HCT116 (cell line): Measurements from ENCODE around the gene RBM8A. TPM values are rescaled to one million over a fixed set of nuclear protein-coding genes. Genes with fewer than 3 reads are reported as not detected.

Experiments
- ATAC-seq: fragments of 200-7000 bp; cut with Tn5 transposase; 2 replicates; pipeline ENCODE4 v1.9.1; 2020; ENCODE audit warnings: mild to moderate bottlenecking, moderate library complexity
- Bru-seq: library from RNA; stranded (reverse); fragments of 400-500 nt; gene quantifications from one replicate; lab custom pipeline; 2021; lab: Mats Ljungman, UMichigan
- BruChase-seq, 2 experiments: library from RNA; stranded (reverse); fragments of 400-500 nt; gene quantifications; one replicate each; lab custom pipeline; 2021; lab: Mats Ljungman, UMichigan
- BruUV-seq: library from RNA; stranded (reverse); fragments of 400-500 nt; replicated peaks from 2 replicates; lab custom pipeline; 2021; lab: Mats Ljungman, UMichigan
- CTCF ChIA-PET: fragments of 300-600 bp; sonication (Branson Sonifier 250); formaldehyde crosslinking; loops from one replicate; lab custom pipeline; 2021; ENCODE audit warnings: antibody characterized with exemption; lab: Charles Lee
- POLR2A ChIA-PET: fragments of 300-600, 350-600 bp; sonication (Branson Sonifier 250); formaldehyde crosslinking; loops from one replicate; lab custom pipeline; 2021; ENCODE audit warnings: antibody characterized with exemption; lab: Charles Lee
- RAD21 ChIA-PET, 2 experiments: fragments of 300-600 bp; sonication (Branson Sonifier 250); formaldehyde crosslinking; loops; one replicate each; lab custom pipeline; 2023; ENCODE audit warnings: low total read pairs in 2 of 2; ENCODE audit not compliant: uncharacterized antibody in 2 of 2, unreplicated experiment in 2 of 2, low non-redundant PET in 1 of 2; lab: Charles Lee
- DNase-seq: peaks from one replicate; pipeline ENCODE4 v3.0.0-alpha.2; 2010; ENCODE audit warnings: low read depth, low spot score
- H2AFZ ChIP-seq: fragments of 200-600 bp; shearing (Covaris generic), sonication (generic); 2 replicates; pipeline ENCODE4 v1.6.1; 2017; ENCODE audit warnings: low read depth, mixed run types, mixed read lengths, antibody characterized with exemption, low read length; ENCODE audit not compliant: poor library complexity, severe bottlenecking
- H3K27ac ChIP-seq: 2 replicates; pipeline ENCODE4 v1.5.1; 2012; ENCODE audit warnings: low read depth, low read length
- H3K27me3 ChIP-seq: fragments of 200-600 bp; sonication (generic); 2 replicates; pipeline ENCODE4 v1.6.1; 2016; ENCODE audit warnings: mixed run types, low read length, mixed read lengths; ENCODE audit not compliant: insufficient read depth
- H3K36me3 ChIP-seq, 2 experiments: fragments of 200-500 bp in 1 of 2; fragments of 200-600 bp in 1 of 2; sonication (Bioruptor generic) in 1 of 2; sonication (generic) in 1 of 2; 2 replicates each; pipeline versions ENCODE4 v1.5.1 to v1.6.1; 2014 to 2016; ENCODE audit warnings: low read length in 2 of 2, inconsistent platforms in 1 of 2, mixed read lengths in 1 of 2, mixed run types in 1 of 2; ENCODE audit not compliant: insufficient read depth in 2 of 2, control insufficient read depth in 1 of 2
- H3K4me1 ChIP-seq, 2 experiments: fragments of 200-600 bp in 1 of 2; sonication (generic) in 1 of 2; 2 replicates each; pipeline versions ENCODE4 v1.5.1 to v1.6.1; 2012 to 2017; ENCODE audit warnings: low read length in 2 of 2, inconsistent platforms in 1 of 2, mild to moderate bottlenecking in 1 of 2, mixed read lengths in 1 of 2, mixed run types in 1 of 2, moderate library complexity in 1 of 2; ENCODE audit not compliant: insufficient read depth in 2 of 2, control insufficient read depth in 1 of 2
- H3K4me2 ChIP-seq: fragments of 200-600 bp; sonication (generic); 2 replicates; pipeline ENCODE4 v1.6.1; 2017; ENCODE audit warnings: mixed run types, low read length, mixed read lengths
- H3K4me3 ChIP-seq, 2 experiments: fragments of 200-600 bp in 1 of 2; sonication (generic) in 1 of 2; replicated peaks in 1 of 2; 2 replicates each; pipeline ENCODE4 v1.5.1; 2011 to 2016; ENCODE audit warnings: low read length in 2 of 2, control low read depth in 1 of 2, low read depth in 1 of 2, mild to moderate bottlenecking in 1 of 2, mixed read lengths in 1 of 2, mixed run types in 1 of 2
- H3K79me2 ChIP-seq: fragments of 200-600 bp; sonication (generic); 2 replicates; pipeline ENCODE4 v1.6.1; 2017; ENCODE audit warnings: mild to moderate bottlenecking, mixed run types, low read length, moderate library complexity, mixed read lengths; ENCODE audit not compliant: insufficient read depth
- H3K9ac ChIP-seq: fragments of 200-600 bp; sonication (generic); 2 replicates; pipeline ENCODE4 v1.6.1; 2016; ENCODE audit warnings: low read length, mixed read lengths
- H3K9me2 ChIP-seq: fragments of 200-600 bp; sonication (generic), shearing (Covaris generic); 2 replicates; pipeline ENCODE4 v1.6.1; 2017; ENCODE audit warnings: mixed run types, mild to moderate bottlenecking, moderate library complexity; ENCODE audit not compliant: insufficient read depth
- H3K9me3 ChIP-seq, 2 experiments: fragments of 200-500 bp in 1 of 2; fragments of 200-600 bp in 1 of 2; sonication (Bioruptor generic) in 1 of 2; sonication (generic) in 1 of 2; 2 replicates each; pipeline ENCODE4 v1.6.1; 2014 to 2017; ENCODE audit warnings: low read length in 2 of 2, mixed read lengths in 2 of 2, inconsistent platforms in 1 of 2, low read depth in 1 of 2, mild to moderate bottlenecking in 1 of 2, mixed run types in 1 of 2, moderate library complexity in 1 of 2; ENCODE audit not compliant: control insufficient read depth in 1 of 2, insufficient read depth in 1 of 2
- H4K20me1 ChIP-seq: fragments of 200-600 bp; sonication (generic), shearing (Covaris generic); 2 replicates; pipeline ENCODE4 v1.6.1; 2017; ENCODE audit warnings: mixed run types, mild to moderate bottlenecking, moderate library complexity; ENCODE audit not compliant: insufficient read depth
- CEBPB ChIP-seq: IDR thresholded peaks from 2 replicates; pipeline ENCODE4 v1.6.1; 2012; ENCODE audit warnings: low read depth
- CTCF ChIP-seq, 3 experiments: fragments of 200-600 bp in 1 of 3; sonication (generic) in 1 of 3; IDR thresholded peaks in 2 of 3; conservative IDR thresholded peaks in 1 of 3; 2 replicates each; pipeline ENCODE4 v1.5.1; 2012 to 2017; ENCODE audit warnings: low read depth in 2 of 3, low read length in 2 of 3, antibody characterized with exemption in 1 of 3, borderline replicate concordance in 1 of 3, control low read depth in 1 of 3, mild to moderate bottlenecking in 1 of 3, mixed read lengths in 1 of 3, mixed run types in 1 of 3, moderate library complexity in 1 of 3; ENCODE audit not compliant: insufficient read depth in 1 of 3
- ELF1 ChIP-seq: IDR thresholded peaks from 2 replicates; pipeline ENCODE4 v1.6.1; 2012; ENCODE audit warnings: low read depth, borderline replicate concordance
- EZH2 ChIP-seq: fragments of 200-600 bp; sonication (generic); IDR thresholded peaks from 2 replicates; pipeline ENCODE4 v1.6.1; 2017; ENCODE audit warnings: antibody characterized with exemption, mixed run types
- FOSL1 ChIP-seq: IDR thresholded peaks from 2 replicates; pipeline ENCODE4 v1.6.1; 2012; ENCODE audit warnings: low read depth
- JUND ChIP-seq: IDR thresholded peaks from 2 replicates; pipeline ENCODE4 v1.6.1; 2012
- MAX ChIP-seq: IDR thresholded peaks from 2 replicates; pipeline ENCODE4 v1.6.1; 2012
- POLR2A ChIP-seq: IDR thresholded peaks from 2 replicates; pipeline ENCODE4 v1.7.0; 2011; ENCODE audit warnings: borderline replicate concordance; ENCODE audit not compliant: insufficient read depth, insufficient read length; ENCODE audit errors: extremely low read depth
- RAD21 ChIP-seq: IDR thresholded peaks from 2 replicates; pipeline ENCODE4 v1.6.1; 2012; ENCODE audit warnings: low read depth, mild to moderate bottlenecking
- SRF ChIP-seq: IDR thresholded peaks from 2 replicates; pipeline ENCODE4 v1.6.1; 2012; ENCODE audit warnings: low read depth
- TCF7L2 ChIP-seq: IDR thresholded peaks from 2 replicates; pipeline ENCODE4 v1.7.0; 2011; ENCODE audit warnings: borderline replicate concordance, inconsistent platforms; ENCODE audit not compliant: insufficient read depth, insufficient read length; ENCODE audit errors: extremely low read depth
- YY1 ChIP-seq: IDR thresholded peaks from 2 replicates; pipeline ENCODE4 v1.6.1; 2011; ENCODE audit warnings: low read length, low read depth, moderate library complexity, mild to moderate bottlenecking; ENCODE audit not compliant: insufficient replicate concordance; ENCODE audit errors: extremely low read depth
- ZBTB33 ChIP-seq: IDR thresholded peaks from 2 replicates; pipeline ENCODE4 v1.6.1; 2011; ENCODE audit warnings: mild to moderate bottlenecking, low read length, moderate library complexity; ENCODE audit not compliant: insufficient replicate concordance; ENCODE audit errors: extremely low read depth
- intact Hi-C: fragments of 100-400 bp; cut with micrococcal nuclease; formaldehyde crosslinking; loops from 2 replicates; pipeline ENCODE4 v1.10.0; 2022
- long read RNA-seq: library from polyadenylated mRNA; unstranded; transcript quantifications from one replicate; pipeline ENCODE4 v2.0.0, GENCODE V29; 2021; ENCODE audit not compliant: unreplicated experiment
- polyA plus RNA-seq: library from polyadenylated mRNA; unstranded; fragments of >200 nt; gene quantifications from 2 replicates; pipeline ENCODE4 v1.2.1, GENCODE V29; 2012; ENCODE audit warnings: missing spikeins
- total RNA-seq: library from RNA; stranded (reverse); gene quantifications from one replicate; pipeline ENCODE4 v1.2.1, GENCODE V29; 2021; ENCODE audit not compliant: unreplicated experiment
- TF ChIP-seq, protein P1 (sequence below): IDR thresholded peaks from 2 replicates; pipeline ENCODE4 v1.6.1; 2012; ENCODE audit warnings: low read depth

The RBM8A gene
- total RNA-seq (195 TPM), Bru-seq, nascent RNA (percentile 97 among the genes with signal in this experiment), BruChase-seq, experiment 1, labeled RNA remaining after a 6-hour chase (percentile 99 among the genes with signal in this experiment), BruChase-seq, experiment 2, labeled RNA remaining after a 2-hour chase (percentile 99 among the genes with signal in this experiment)
- polyA plus RNA-seq = 234 and 261 TPM in 2 replicates
- long read RNA-seq, full-length matches to known transcripts = 105 of 204 reads
- long read RNA-seq, partial matches to known transcripts = 50 of 204 reads
- long read RNA-seq, other reads (novel, unspliced or antisense) = 49 of 204 reads

DNA sequence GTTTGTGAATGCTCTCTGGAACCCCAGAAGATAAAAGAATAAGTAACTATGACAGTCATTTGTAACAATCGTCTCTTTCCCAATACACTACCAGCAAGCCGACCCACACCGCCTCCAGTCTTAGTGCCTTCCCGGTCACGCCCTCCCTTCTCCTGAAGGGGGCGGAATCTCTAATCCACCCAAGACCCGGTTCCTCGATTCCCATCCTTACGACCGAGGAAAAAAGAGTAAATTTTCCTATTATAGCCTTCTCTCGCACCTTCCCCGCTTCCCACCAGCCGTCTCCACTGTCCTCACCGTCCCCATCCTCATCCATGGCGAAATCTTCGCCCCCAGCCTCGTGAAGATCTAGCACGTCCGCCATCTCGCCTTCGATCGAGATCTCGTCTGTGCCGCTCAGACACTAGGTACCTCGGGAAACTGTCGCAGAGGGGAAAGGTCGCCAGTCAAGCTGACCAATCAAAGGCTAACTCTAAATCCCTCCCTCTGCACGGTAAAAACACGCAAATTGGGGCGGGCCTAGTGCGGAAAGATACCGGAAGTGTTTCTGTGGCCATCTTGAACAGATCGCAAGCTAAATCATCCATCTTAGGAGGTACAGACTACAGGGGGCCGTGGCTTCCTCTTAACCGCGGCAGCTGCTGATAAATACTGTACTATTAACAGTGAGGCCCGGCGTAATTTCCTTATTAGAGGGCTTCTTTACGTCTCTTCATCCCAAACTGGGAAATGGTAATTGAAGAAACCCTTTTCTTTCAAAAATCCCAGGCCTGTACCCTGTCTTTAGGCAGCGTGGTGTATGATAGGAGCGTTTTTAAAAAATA, at the start of gene RBM8A:
Gene RBM8A, minus strand, starts transcription at position 422 of the 824 bp plus-strand sequence. Its CDS starts 58 bp downstream, at position 364.
- Histone ChIP-seq H4K20me1 (no peaks in the 10 kb centered on the region), H3K9ac (peak within 1 kb of the TSS; percentile 97), H3K9me2 (no peaks in the 10 kb centered on the region), H3K4me1 (peaks cover 9 to 18% of the 10 kb centered on the region in 2 experiments; a peak in 3 of 4 replicates), H3K27me3 (no peaks in the 10 kb centered on the region), H3K4me2 (peak within 1 kb of the TSS; percentile 81), H3K9me3 (no peaks in the 10 kb centered on the region), H2AFZ (no peak within 1 kb of the TSS), H3K79me2 (peaks cover 16% of the 10 kb centered on the region), H3K36me3 (peaks cover 6 to 7% of the 10 kb centered on the region in 2 experiments; a peak in 3 of 4 replicates), H3K27ac (peak within 1 kb of the TSS; percentile 99), H3K4me3 (peak within 1 kb of the TSS; percentile 86 to 88)
- POLR2A ChIA-PET = interaction anchor here (0.6 to 2.1 kb wide), 20 partner anchors 8 to 646 kb away, joined by 3 to 22 read pairs (median 4); partner anchors contain the start of genes ANKRD34A, ANKRD35, LIX1L and PEX11B
- BruUV-seq = no TSS peak
- peak; percentile 98 for DNase-seq
- RAD21 ChIA-PET = interaction anchor here (0.6 to 1.5 kb wide), 5 partner anchors 31 to 115 kb away, joined by 3 to 7 read pairs (median 4); partner anchors contain the start of genes LIX1L (in 1 of the 2) and NUDT17 (in 1 of the 2)
- intact Hi-C loops = no loop called here
- CTCF ChIA-PET = interaction anchor here (1.0 to 2.1 kb wide), 9 partner anchors 8 to 80 kb away, joined by 3 to 11 read pairs (median 5); partner anchors contain the start of genes ANKRD34A, LIX1L, PIAS3 and POLR3GL
- ATAC-seq = peak; percentile 97
- TF ChIP-seq RAD21 (0 out of 2 replicates have a peak, but pooled peaks have one; percentile 3), FOSL1 (peak; percentile 11; the same call in 1 of the 2 replicates), ELF1 (peak; percentile 86), CEBPB (no peak), EZH2 (no peak), TCF7L2 (peak; percentile 17), SRF (peak; percentile 72; the same call in 1 of the 2 replicates), POLR2A (peak; percentile 87), JUND (peak; percentile 13; the same call in 1 of the 2 replicates), ZBTB33 (no peak), CTCF (IDR thresholded peaks at IDR 0.05 in 2 of 3, conservative IDR thresholded peaks at IDR 0.05 in 1 of 3; ENCODE audit: borderline replicate concordance in 1 of 3, insufficient read depth in 1 of 3, low read depth in 2 of 3, low read length in 2 of 3) (peak; percentile 16 to 62 (median 59); a peak in 5 of 6 replicates), YY1 (peak; percentile 97), MAX (peak; percentile 78)
- TF ChIP-seq, protein P1, sequence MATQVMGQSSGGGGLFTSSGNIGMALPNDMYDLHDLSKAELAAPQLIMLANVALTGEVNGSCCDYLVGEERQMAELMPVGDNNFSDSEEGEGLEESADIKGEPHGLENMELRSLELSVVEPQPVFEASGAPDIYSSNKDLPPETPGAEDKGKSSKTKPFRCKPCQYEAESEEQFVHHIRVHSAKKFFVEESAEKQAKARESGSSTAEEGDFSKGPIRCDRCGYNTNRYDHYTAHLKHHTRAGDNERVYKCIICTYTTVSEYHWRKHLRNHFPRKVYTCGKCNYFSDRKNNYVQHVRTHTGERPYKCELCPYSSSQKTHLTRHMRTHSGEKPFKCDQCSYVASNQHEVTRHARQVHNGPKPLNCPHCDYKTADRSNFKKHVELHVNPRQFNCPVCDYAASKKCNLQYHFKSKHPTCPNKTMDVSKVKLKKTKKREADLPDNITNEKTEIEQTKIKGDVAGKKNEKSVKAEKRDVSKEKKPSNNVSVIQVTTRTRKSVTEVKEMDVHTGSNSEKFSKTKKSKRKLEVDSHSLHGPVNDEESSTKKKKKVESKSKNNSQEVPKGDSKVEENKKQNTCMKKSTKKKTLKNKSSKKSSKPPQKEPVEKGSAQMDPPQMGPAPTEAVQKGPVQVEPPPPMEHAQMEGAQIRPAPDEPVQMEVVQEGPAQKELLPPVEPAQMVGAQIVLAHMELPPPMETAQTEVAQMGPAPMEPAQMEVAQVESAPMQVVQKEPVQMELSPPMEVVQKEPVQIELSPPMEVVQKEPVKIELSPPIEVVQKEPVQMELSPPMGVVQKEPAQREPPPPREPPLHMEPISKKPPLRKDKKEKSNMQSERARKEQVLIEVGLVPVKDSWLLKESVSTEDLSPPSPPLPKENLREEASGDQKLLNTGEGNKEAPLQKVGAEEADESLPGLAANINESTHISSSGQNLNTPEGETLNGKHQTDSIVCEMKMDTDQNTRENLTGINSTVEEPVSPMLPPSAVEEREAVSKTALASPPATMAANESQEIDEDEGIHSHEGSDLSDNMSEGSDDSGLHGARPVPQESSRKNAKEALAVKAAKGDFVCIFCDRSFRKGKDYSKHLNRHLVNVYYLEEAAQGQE = no peak
